GM19035 (cell line): ENCODE measurements around the gene CROCC.
"Not testable (repeated sequence)": the region's sequence is repeated elsewhere in the genome, so short reads cannot be mapped to it uniquely, and the experiment has no call there.

Experiments used
- ATAC-seq: cut with Tn5 transposase; IDR thresholded peaks from one replicate; pipeline ENCODE4 v1.9.1; 2021; ENCODE audit not compliant: unreplicated experiment

Gene CROCC

DNA sequence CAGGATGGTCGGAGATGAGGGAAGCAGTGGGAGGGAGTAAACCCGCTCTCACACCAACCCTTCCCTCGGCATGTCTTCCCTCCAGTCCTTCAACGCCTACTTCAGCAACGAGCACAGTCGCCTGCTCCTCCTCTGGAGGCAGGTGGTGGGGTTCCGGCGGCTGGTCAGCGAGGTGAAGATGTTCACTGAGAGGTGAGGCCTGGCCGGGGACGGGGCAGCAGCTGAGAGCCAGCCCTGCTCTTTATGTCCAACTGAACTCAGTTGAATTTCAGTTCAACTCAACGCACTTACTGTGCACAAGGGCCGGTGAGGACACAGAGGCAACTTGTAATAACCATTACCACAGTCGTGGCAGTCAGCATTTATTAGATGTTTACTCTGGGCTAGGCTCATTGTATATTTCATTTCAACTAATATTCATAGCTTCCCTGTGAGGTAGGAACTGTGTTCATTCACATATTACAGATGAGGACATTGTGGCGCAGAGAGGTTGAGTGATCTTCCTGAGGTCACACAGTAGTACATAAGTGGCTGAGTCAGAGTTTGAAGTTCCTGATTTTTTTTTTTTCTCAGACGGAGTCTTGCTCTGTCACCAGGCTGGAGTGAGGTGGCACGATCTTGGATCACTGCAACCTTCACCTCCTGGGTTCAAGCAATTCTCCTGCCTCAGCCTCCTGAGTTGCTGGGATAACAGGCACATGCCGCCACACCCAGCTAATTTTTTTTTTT, 9.6 kb downstream of the CROCC start:
- not testable (repeated sequence) for ATAC-seq

DNA sequence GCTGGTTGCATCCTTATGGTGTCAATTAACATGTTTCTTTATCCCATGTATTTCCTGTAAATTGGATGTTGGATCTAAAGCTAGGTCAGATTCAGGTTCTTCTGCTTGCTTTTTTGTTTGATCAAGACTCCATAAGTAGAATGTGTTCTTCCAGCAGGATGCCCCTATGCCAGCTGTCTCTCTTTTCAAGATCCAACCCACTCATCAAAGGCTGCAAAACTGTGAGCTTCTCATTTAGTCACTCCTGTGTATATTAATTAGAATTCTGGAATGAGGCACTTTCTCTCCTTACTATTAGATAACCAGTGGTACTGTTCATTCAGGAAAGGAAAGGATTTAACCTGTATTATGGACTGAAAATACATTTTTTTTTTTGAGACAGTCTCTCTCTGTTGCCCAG, 12.2 kb downstream of the CROCC start:
- ATAC-seq = not testable (repeated sequence)

DNA sequence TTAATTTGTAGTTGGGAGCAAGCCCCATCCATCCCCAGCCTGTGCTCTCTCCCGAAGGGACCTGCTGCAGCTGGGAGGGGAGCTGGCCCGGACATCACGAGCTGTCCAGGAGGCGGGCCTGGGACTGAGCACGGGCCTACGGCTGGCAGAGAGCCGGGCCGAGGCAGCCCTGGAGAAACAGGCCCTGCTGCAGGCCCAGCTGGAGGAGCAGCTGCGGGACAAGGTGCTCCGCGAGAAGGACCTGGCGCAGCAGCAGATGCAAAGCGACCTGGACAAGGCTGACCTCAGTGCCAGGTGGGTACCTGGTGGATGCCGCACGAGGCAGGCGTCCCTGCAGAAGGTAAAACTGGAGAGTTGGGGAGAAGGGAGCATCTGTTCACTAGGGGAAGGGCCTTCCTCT, 14.8 kb downstream of the CROCC start:
- not testable (repeated sequence) for ATAC-seq

DNA sequence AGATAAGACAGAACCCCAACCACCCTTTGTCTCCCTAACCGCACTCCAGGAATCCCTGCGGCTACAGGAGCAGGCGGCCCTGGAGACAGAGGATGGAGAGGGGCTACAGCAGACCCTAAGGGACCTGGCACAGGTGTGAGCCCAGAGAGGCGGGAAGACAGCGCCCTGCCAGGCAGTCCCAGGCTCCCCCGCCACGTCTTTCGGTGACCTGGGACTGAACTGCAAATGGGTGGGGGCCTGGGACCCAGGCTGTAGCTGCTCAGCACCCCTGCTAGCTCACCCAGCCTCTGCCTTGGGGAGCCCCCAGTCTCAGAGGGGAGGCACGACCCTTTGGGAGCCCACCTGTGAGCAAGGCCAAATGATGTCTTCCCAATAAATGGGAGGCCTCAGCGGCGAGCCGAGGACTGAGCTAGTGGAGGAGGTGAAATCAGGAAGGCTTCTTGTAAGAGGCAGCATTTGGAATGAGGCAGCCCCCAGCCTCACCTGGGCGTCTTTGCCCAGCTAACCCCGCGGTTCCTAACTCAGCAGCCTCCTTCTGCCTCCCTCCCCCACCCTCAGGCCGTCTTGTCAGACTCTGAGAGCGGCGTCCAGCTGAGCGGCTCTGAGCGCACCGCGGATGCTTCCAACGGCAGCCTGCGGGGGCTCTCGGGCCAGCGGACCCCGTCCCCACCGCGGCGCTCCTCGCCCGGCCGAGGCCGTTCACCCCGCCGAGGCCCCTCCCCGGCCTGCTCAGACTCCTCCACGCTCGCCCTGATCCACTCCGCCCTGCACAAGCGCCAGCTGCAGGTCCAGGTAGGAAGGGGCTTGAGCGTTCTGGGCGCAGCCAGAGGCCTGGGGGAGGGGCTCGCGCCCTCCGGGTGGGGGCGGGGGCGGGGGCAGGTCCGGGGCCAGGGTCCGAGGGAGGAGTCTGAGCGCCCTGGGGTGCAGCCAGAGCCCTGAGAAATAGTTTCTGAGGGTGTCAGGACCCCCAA, 16.9 kb downstream of the CROCC start:
- no peak for ATAC-seq

DNA sequence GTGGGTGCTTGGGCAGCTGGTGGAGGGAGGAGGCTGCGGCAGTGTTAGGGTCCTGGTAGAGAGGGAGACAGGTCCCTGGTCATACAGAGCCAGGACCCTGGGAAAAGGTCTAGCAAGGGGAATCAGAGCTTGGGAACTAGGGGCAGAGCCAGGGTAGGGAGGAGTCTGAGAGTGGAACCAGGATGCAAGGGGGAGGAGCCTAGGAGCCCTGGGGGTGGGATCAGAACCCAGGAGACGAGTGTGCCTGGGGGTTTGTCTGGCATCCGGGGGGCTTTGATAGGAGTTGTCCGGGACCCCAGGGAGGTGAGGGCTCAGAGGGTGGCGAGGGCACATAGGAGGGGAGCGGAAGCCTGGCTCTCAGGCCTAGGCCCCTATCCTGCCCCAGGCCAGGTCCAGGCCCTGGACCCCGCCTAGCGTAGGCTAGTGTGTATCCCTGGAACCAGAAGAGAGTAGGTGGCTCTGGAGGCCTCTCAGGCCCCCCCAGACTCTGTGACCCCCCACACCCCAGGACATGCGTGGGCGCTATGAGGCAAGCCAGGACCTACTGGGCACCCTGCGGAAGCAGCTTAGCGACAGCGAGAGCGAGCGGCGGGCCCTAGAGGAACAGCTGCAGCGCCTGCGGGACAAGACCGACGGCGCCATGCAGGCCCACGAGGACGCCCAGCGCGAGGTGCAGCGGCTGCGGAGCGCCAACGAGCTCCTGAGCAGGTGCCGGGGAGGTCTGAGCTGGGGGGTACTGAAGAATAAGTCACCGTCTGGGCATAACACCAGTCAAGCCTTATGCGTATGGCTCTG, 17.9 kb downstream of the CROCC start:
- not testable (repeated sequence) for ATAC-seq

DNA sequence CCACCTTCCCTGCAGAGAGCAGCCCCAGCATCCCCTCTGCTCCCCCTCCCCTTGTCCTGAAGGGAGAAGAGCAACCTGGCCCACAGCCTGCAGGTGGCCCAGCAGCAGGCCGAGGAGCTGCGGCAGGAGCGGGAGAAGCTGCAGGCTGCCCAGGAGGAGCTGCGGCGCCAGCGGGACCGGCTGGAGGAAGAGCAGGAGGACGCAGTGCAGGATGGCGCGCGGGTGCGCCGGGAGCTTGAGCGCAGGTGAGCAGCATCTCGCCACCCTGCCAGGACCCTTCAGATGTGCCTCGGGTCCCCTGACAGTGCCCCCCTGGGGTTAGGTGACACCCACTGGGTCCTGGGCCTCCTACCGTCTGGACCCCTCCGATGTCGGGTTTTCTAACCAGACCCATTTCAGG, 22.3 kb downstream of the CROCC start:
- ATAC-seq = no peak

DNA sequence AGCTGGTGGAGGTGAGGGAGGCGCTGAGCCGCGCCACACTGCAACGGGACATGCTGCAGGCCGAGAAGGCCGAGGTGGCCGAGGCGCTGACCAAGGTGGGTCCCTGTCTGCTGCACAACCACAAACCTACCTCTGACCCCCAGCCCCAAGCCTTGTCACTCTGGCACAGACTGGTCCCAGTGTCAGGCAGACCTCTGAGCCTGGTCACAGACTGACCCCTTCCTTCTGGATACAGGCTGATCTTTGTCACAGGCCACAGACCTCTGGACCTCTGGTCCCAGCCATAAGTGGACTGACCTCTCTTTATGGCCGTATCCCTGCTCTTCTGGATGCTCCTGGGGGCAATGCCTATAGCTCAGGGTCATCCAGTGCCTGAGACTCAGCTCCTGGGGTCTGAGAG, 23.8 kb downstream of the CROCC start:
- ATAC-seq = not testable (repeated sequence)

DNA sequence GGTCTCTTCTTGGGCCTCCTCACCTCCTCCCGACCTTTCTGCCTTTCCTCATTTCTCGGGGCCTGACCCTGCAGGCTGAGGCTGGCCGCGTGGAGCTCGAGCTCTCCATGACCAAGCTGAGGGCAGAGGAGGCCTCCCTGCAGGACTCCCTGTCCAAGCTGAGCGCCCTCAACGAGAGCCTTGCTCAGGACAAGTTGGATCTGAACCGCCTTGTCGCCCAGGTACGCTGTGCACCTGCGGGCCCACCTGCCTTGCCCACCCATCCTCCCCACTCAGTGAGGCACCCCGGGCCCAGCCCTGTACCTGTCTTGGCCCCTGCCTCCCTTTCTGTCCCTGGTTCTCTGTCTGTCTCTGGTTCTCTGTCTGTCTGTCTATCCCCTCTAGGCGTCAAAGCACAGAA, 24.5 kb downstream of the CROCC start:
- ATAC-seq = not testable (repeated sequence)

DNA sequence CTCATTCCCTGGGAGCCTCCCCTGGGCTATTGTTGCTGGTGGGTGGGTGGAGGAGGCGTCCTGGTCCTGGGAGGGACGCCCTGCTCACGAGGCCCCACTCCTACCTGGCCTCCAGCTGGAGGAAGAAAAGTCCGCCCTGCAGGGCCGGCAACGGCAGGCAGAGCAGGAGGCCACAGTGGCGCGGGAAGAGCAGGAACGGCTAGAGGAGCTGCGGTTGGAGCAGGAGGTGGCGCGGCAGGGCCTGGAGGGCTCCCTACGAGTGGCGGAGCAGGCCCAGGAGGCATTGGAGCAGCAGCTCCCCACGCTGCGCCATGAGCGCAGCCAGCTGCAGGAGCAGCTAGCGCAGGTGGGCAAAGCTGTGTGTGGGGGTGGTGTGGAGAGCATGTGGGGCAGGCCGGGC, 24.9 kb downstream of the CROCC start:
- no peak for ATAC-seq

DNA sequence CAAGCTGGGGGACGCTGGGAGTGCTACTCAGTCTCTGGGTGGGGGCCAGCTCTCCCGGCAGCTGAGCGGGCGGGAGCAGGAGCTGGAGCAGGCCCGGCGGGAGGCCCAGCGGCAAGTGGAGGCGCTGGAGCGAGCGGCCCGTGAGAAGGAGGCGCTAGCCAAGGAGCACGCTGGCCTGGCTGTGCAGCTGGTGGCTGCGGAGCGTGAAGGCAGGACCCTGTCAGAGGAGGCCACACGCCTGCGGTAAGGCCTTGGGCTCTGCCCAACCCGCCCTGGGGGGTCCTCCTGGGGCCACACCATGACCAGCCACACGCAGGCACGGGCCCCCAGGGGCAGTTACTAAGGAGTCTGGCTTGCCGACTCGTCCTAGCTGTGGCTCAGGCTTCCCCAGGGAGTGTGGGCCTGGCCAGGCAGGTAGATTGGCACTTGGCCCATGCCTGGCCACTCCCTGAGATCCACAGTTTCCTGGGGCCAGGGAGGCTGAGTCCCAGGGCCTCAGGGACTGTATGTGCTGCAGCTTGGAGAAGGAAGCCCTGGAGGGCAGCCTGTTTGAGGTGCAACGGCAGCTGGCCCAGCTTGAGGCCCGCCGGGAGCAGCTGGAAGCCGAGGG, 26.7 kb downstream of the CROCC start:
- ATAC-seq = not testable (repeated sequence)

DNA sequence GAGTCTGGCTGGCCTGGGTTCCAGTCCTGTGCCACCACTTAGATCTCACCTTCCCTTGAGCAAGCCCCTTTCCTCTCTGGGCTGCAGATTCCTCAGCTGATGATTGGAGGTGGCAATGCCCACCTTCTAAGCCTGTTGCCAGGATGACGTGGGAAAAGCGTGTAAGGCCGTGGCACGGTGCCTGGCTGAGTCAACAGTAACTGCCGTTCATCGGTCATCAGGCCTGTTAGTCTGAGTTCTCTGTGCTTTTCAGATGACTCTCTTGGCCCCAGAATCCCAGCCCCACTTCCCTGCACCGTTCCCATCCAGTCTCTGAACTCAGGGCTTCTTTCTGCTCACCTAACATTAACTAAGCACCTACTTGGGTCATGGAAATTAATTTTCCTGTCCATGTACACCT, 27.3 kb downstream of the CROCC start:
- not testable (repeated sequence) for ATAC-seq

DNA sequence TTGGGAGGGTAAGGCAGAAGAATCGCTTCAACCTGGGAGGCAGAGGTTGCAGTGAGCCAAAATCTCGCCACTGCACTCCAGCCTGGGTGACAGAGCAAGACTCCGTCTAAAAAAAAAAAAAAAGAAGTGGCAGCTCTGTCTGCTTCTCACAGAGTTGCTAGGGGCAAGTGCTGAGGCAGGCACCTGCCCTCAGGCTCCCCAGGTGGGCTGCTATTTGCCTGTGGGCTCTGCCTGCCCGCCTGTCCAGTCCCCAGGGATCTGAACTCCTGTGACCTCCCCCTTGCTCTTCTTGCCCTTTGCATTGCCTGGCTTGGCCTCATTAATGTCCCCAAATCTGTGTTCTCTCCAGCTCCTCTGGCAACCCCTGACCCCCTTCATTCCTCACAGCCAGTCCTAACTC, 30.6 kb downstream of the CROCC start:
- ATAC-seq = not testable (repeated sequence)

DNA sequence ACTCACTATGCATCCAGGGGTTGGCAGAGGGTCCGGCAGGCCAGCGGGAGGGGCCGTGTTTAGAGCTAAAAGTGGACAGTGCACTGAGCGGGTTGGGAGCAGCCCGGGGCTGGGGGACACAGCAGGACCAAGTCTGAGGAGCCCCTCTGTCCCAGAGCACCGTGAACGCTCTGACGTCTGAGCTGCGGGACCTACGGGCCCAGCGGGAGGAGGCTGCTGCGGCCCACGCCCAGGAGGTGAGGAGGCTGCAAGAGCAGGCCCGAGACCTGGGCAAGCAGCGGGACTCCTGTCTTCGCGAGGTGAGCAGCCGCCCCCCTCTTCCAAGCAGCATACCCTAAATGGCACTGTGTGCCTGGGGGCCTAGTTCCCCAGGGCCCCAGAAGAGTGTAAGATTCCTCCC, 32.8 kb downstream of the CROCC start:
- no peak for ATAC-seq

DNA sequence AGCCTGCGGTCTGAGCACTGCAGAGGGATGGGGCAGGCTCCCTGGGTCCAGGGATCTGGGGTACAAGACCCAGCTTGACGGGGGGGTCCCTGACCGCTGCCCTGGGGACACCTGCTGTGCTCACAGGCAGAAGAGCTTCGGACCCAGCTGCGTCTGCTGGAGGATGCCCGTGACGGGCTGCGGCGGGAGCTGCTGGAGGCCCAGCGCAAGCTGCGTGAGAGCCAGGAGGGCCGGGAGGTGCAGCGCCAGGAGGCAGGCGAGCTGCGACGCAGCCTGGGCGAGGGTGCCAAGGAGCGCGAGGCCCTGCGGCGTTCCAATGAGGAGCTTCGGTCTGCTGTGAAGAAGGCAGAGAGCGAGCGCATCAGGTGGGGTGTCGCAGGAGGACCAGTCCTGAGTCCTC, 33.5 kb downstream of the CROCC start:
- ATAC-seq = no peak

DNA sequence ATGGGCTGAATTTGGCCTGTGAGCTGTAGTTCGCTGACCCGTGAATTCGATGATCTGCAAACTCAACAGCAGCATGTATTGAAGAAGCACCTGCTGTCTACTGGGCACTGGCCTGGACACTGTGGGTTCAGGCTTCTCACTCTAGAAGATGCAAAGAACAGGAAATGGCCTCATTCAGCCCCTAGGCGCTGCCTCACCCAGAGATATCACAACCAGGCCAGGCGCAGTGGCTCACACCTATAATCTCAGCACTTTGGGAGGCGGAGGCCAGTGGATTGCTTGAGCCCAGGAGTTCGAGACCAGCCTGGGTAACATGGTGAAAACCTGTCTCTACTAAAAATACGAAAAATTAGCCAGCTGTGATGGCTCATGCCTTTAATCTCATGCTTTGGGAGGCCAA, 35.0 kb downstream of the CROCC start:
- ATAC-seq = no peak

DNA sequence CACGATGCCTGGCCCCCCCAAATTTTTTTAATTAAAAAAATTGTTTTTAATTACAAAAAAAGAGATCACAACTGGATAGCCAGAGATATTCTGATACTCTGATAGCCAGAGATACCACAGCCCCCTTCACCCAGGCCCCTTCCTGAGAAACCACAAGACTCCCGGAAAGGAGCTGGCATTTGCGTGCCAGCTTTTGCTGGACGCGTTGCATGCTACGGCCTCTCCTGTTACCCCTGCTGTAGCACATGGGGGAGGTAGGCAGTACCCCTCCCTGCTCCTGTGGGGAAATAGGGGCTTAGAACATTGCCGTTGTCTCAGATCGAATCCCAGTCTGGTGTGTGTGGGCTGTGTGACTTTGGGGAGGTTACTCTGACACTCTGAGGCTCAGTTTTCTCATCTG, 36.0 kb downstream of the CROCC start:
- ATAC-seq = no peak

DNA sequence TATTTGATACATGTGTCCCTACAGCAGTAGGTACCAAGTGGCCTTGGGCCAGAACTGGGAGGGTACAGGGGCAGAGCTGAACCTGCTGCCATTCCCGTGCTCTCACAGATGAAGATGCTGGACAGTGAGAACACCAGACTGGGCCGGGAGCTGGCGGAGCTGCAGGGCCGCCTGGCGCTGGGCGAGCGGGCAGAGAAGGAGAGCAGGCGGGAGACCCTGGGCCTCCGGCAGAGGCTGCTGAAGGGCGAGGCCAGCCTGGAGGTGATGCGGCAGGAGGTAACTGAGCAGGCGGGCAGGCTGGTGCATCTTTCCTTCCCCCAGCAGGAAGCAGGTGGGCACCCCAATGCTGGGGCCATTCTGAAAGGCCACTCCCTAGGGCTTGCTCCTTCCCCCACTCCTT, 36.7 kb downstream of the CROCC start:
- ATAC-seq = no peak

DNA sequence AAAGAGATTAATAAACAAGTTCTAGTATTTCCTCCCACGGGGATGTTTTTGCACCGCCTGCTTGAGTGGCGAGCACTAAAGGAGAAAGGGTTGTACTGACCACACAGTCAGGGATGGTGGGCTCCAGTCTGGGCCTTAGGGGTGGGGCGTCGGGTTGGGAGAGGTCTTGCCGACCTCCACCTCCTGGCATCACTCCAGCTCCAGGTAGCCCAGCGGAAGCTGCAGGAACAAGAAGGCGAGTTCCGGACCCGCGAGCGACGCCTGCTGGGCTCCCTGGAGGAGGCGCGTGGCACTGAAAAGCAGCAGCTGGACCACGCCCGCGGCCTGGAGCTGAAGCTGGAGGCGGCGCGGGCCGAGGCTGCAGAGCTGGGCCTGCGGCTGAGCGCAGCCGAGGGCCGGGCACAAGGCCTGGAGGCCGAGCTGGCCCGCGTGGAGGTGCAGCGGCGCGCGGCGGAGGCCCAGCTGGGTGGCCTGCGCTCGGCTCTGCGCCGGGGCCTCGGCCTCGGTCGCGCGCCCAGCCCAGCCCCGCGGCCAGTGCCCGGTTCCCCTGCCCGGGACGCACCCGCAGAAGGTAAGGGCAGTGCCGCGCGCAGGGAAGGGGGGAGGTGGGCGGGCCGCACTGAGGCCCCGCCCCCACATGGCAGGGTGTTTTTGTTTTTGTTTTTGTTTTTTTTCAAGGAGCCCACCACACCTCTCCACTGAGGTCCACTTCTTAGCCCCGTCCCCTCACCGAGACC, 39.0 kb downstream of the CROCC start:
- peak; percentile 75 for ATAC-seq

DNA sequence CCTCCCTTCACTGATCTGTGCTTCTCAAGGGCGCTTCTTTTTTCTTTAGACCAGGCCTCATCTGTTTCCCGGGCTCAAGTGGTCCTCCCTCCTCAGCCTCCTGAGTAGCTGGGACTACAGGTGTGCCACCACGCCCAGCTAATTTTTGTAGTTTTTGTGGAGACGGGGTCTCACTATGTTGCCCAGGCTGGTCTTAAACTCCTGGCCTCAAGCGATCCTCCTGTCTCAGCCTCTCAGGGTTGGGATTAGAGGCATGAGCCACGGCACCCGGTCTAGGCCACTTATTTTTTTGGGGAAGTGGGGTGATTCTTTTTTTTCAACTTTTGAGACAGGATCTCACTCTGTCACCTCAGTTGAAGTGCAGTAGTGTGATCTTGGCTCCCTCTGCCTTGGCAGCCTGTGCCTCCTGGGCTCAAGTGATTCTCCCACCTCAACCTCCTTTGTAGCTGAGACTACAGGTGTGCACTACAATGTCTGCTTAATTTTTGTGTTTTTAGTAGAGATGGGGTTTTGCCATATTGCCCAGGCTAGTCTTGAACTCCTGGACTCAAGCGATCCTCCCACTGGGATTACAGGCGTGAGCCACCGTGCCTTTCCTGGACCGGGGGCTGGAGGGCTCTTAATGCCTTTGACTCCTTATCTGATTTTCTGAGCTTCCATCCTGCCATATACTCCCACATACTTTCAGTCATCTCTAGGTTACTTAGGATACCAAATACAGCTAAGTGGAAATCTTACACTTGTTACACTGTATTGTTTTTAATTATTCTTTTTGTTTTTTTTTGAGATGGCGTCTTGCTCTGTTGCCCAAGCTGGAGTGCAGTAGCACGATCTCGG, 39.8 kb downstream of the CROCC start:
- no peak for ATAC-seq
